Fibroblast of the aortic adventitia (primary cell): ENCODE data around the gene MAN1B1. TPM values are rescaled to one million over a fixed set of nuclear protein-coding genes. Genes with fewer than 3 reads are reported as not detected.

Source experiments
- DNase-seq: peaks from one replicate; pipeline ENCODE4 v3.0.0-alpha.2; 2010; ENCODE audit warnings: low read depth
- H3K4me3 ChIP-seq: 2 replicates; pipeline ENCODE4 v1.5.1; 2011; ENCODE audit warnings: low read depth, mild to moderate bottlenecking, control low read depth, low read length, moderate library complexity
- CTCF ChIP-seq: IDR thresholded peaks from 2 replicates; pipeline ENCODE4 v1.5.1; 2011; ENCODE audit warnings: mild to moderate bottlenecking, low read length, control low read depth, inconsistent platforms; ENCODE audit not compliant: insufficient read depth
- total RNA-seq: library from RNA; depleted of rRNA; stranded (reverse); fragments of >200 nt; gene quantifications from 2 replicates; pipeline ENCODE4 v1.2.3, GENCODE V29; 2012; ENCODE audit warnings: low replicate concordance

Gene MAN1B1
- total RNA-seq, 1 donor, result 50.8 TPM

GRCh38 chr9:137052998-137053943 is 33.5 kb upstream of the MAN1B1 start:
- no peak for DNase-seq
- no peak for TF ChIP-seq CTCF
- no peak overlapping the region for H3K4me3 ChIP-seq

GRCh38 chr9:137053944-137054931 is 32.5 kb upstream of the MAN1B1 start, which contains the start of gene ENTPD2:
TSS of gene ENTPD2 (minus strand) at chr9:137054061. CDS start at chr9:137053997, 64 bp downstream.
- no peak for TF ChIP-seq CTCF
- DNase-seq, result no peak
- no peak within 1 kb of the TSS for H3K4me3 ChIP-seq

- no peak for DNase-seq
- no peak overlapping the region for H3K4me3 ChIP-seq
- no peak for TF ChIP-seq CTCF
These were observed 31.8 kb upstream of the MAN1B1 start for GRCh38 chr9:137054932-137055384.

GRCh38 chr9:137055385-137056364 is 31.1 kb upstream of the MAN1B1 start:
- DNase-seq, result peak; percentile 97
- H3K4me3 ChIP-seq, result no peak overlapping the region
- TF ChIP-seq CTCF, result no peak

DNA sequence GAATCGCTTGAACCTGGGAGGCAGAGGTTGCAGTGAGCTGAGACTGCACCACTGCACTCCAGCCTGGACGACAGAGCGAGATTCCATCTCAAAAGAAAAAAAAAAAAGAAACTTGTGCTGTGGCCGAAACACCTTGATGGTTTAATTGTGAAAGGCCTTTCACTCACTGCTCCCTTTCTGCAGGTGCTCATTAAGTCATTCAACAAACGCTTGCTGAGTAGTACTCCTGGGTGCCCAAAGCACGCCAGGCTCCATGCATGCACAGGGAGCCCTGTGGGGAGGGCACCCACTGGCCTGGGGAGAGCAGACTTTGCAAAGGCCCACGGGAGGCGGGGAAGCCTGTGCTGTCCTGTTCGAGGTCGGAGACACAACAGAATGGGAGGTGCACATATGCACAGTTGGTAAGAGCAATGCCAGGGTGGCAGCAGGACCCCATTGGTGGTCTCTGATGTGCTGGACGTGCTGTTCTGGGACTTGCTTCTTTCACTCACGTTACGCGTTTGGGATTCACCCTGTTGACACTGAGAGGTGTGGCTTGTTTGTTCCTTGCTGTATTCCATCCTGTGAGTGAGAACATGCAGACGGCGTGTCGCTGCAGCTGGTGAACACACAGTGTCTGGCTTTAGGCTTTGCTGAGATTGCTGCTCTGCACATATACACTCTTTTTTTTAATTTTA is 29.9 kb upstream of the MAN1B1 start:
- no peak for TF ChIP-seq CTCF
- DNase-seq, result no peak
- H3K4me3 ChIP-seq, result no peak overlapping the region
